Right renal cortex interstitium (tissue), 3 donors: Measurements from ENCODE around the gene OVCH2. TPM values are rescaled to one million over a fixed set of nuclear protein-coding genes. Genes with fewer than 3 reads are reported as not detected.
"Not testable (repeated sequence)": the region's sequence is repeated elsewhere in the genome, so short reads cannot be mapped to it uniquely, and the experiment has no call there.

Experiments used
- DNase-seq, 3 donors: peaks; one replicate each; pipeline ENCODE4 v3.0.0-alpha.2; 2013; ENCODE audit warnings: low read depth in 3 of 3, low spot score in 2 of 3
- polyA plus RNA-seq, 3 donors: library from polyadenylated mRNA; unstranded; fragments of 120-200 nt; gene quantifications; one replicate each; pipeline ENCODE4 v1.2.1, GENCODE V29; 2013; ENCODE audit not compliant: insufficient read length in 3 of 3

OVCH2 gene, protein sequence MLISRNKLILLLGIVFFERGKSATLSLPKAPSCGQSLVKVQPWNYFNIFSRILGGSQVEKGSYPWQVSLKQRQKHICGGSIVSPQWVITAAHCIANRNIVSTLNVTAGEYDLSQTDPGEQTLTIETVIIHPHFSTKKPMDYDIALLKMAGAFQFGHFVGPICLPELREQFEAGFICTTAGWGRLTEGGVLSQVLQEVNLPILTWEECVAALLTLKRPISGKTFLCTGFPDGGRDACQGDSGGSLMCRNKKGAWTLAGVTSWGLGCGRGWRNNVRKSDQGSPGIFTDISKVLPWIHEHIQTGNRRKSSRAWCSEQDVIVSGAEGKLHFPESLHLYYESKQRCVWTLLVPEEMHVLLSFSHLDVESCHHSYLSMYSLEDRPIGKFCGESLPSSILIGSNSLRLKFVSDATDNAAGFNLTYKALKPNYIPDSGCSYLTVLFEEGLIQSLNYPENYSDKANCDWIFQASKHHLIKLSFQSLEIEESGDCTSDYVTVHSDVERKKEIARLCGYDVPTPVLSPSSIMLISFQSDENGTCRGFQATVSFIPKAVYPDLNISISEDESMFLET
- 1 to 10 TPM; 3.5 to 8.0 (median 6.5) TPM for polyA plus RNA-seq

DNA sequence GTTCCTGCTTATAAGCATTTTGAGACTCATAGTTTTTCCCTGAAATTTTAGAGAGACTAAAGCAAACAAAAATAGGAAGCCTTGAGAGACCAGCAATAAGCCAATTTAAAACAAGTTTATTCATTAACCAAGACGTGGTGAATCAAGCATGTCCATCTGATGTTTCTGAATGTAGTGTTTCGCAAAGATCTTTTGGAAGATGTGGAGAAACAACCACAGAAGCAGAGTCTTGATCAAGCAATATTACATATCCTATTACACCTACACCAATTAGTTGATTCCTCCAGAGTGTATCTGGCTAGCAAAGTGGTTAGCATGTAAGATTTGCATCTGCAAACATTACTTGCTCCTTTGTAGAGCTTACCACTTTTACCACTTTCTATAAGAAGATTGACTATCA is at the start of gene OVCH2:
Gene OVCH2, minus strand, starts transcription at position 101 of the 400 bp plus-strand sequence. Its CDS starts 83 bp downstream, at position 18.
- DNase-seq = no peak

- DNase-seq = no peak
These were observed 43.2 kb upstream of the OVCH2 start for GRCh38 chr11:7749456-7749855.

GRCh38 chr11:7734767-7735166 is 28.5 kb upstream of the OVCH2 start:
- not testable (repeated sequence) for DNase-seq

DNA sequence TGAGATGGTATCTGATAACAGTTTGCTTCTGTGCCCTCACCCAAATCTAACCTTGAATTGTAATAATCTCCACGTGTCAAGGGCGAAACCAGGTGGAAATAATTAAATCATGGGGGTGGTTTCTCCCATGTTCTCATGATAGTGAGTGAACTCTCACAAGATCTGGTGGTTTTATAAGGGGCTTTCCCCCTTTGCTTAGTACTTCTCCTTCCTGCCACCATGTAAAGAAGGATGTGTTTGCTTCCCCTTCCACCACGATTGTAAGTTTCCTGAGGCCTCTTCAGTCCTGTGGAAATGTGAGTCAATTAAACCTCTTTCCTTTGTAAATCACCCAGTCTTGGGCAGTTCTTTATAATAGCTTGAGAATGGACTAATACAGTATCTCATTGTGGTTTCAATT is 8.5 kb upstream of the OVCH2 start:
- DNase-seq = no peak

GRCh38 chr11:7703740-7704139 is 2.5 kb downstream of the OVCH2 start:
- DNase-seq = no peak

GRCh38 chr11:7696424-7696823 is 9.9 kb downstream of the OVCH2 start:
- no peak for DNase-seq

DNA sequence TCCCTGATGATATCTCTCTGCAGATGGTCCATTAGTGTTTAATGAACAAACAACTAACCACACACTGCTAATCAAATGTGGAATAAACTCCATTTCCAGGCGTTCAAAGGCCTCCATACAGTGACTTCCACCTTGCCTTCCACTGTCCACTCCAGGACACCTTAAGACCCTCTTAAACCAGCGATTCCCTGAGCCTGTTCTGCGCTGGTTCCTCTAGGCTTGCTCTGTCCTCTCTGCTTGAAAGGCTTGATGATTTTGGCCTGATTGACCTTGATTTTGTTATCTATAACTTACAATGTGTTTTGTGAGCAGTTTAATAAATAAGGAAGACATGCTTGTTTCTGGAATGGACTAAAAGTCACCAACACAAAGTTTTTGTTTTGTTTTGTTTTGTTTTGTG is 12.0 kb downstream of the OVCH2 start:
- DNase-seq = no peak

DNA sequence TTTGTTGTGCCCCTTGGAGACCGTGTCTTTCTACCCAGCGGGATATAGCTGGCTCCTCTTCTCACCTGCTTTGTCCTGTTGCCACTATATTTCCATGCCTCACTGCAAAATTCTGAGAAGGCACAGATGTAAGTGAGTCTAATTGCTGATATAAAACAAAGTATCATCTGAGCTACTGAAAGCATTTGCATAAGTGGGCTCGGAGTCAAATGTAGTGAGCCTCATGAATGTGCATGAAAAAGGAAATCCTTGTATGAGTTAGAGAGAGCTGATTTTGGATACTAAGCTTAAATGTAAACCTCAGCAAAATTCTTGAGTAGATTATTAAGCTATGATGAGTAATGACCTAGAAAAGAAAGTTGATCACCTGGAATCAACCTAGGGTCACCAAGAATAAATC is 13.9 kb downstream of the OVCH2 start:
- no peak for DNase-seq

- no peak for DNase-seq
These were observed 14.4 kb downstream of the OVCH2 start for GRCh38 chr11:7691759-7692350.

DNA sequence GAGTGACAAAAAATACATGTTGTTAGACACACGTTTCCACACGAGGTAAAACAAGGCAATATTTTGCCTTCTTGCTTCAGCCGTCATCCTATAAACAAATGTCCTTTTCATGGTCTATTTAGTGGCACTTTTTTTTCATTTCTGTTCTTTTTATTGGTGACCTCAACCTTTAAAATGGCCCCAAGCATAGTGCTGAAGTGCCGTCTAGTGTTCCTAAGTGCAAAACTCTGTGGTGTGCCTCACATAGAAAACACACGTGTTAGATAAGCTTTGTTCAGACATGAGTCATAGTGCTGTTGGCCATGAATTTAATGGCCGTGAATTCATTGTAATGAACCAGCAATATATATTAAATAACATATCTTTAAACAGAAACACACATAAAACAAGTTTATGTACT is 15.6 kb downstream of the OVCH2 start:
- DNase-seq = no peak

DNA sequence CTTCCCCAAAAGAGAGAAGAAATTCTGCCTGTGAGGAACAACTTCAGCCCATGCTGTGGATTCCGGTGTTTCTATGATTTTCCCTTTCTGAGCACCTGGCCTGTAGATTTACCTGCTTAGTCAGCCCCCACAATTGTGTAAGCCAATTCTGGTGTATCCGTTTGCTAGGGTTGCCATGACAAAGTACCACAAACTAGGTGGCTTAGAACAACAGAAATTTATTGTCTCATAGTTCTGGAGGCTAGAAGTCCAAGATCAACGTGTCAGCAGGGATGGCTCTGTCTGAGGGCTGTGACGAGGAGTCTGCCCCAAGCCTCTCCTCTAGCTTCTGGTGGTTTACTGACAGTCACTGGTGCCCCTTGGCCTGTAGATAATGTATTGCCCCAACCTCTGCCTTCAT is 17.0 kb downstream of the OVCH2 start:
- no peak for DNase-seq

DNA sequence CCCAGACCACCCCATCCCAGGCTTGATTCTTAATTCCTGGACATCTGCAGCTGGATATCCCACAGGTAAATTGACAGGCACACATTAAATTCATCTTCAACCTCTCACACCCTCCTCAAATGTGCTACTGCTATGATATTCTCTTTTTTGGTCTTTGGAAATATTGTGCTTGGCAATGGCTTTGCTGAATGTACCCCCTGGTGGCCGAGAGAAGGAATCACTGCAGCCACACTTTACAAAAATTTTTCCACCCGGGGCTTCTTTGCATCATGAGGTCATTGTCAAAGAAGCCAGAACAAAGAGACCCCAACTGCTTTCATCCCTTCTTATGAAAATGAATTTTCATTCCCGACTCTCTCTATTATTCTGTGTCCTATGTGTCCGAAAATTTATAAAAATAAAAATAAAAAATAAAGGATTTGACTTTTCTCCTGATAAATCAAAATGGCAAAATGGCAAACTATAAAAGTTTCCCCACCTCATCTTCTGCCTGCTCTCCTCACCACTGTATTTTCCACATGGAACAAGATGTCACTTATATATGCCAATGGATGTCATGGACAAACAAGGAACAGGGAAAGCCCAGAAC is 17.9 kb downstream of the OVCH2 start:
- DNase-seq = no peak

DNA sequence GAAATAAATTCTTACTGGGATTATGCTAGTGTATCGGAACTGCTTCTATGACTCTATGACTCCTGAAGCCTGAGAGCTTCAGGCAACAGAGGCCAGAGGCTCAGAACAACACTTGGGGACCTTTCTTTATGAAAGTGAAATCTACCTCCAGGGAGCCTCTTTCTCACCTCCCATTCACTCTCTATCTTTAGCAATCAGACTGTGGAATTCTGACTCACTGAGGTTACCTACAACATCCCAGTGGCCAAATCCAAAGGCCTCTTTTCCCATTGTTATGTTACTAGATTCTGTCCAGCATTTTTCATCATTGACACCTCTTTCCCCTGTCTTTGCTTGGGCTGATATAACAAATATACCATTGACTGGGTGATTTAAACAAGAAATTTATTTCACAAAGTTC is 18.9 kb downstream of the OVCH2 start:
- DNase-seq = no peak

DNA sequence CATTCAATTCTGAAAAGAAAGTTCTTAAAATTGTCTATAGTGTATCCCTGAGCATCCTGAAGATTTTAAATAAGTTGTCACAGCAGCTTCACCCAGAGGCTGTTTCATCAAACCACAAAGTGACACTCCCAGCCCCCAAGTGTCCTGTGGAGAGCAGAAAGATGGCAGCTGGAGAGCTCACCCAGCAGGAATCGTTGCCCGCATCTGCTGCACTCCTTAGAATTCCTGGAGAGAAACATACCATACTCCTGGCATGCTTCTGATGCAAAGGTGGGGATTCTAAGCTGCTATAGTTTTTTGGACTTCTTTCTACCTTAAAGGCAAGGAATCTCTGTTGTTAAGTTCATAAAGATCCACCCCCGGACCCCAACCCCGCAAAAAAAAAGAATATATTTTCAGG is 19.5 kb downstream of the OVCH2 start:
- no peak for DNase-seq

- DNase-seq = no peak
These were observed 22.7 kb downstream of the OVCH2 start for GRCh38 chr11:7683571-7683970.

DNA sequence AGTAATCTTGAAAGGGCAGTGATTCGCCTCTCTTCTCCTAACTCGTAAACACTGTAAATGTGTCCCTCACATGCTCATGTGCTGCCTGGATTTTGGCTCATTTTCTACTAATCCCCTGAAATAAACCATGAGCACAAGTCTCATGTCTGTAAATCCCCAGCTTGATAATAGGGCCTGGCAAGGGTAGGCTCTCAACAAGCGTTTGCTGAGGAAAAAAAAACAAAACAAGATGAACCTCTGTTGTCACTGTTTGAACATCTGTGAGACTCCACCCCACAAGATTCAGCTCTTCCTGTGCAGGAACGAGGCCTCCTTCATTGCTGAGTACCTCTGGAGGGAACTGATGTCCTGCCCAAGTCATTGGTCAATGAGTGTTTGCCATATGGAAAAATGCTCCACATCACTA is 28.5 kb downstream of the OVCH2 start:
- DNase-seq = no peak

DNA sequence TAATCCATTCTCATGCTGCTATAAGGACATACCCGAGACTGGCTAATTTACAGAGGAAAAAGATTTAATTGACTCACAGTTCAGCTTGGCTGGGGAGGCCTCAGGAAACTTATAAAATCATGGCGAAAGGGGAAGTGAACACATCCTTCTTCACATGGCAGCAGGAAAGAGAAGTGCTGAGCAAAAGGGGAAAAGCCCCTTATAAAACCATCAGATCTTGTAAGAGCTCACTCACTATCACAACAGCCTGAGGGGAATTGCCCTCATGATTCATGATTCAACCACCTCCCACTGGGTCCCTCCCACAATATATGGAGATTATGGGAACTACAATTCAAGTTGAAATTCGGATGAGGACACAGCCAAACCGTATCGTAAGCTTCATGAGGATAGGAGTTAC is 29.2 kb downstream of the OVCH2 start:
- no peak for DNase-seq

GRCh38 chr11:7675631-7676030 is 30.6 kb downstream of the OVCH2 start:
- no peak for DNase-seq

DNA sequence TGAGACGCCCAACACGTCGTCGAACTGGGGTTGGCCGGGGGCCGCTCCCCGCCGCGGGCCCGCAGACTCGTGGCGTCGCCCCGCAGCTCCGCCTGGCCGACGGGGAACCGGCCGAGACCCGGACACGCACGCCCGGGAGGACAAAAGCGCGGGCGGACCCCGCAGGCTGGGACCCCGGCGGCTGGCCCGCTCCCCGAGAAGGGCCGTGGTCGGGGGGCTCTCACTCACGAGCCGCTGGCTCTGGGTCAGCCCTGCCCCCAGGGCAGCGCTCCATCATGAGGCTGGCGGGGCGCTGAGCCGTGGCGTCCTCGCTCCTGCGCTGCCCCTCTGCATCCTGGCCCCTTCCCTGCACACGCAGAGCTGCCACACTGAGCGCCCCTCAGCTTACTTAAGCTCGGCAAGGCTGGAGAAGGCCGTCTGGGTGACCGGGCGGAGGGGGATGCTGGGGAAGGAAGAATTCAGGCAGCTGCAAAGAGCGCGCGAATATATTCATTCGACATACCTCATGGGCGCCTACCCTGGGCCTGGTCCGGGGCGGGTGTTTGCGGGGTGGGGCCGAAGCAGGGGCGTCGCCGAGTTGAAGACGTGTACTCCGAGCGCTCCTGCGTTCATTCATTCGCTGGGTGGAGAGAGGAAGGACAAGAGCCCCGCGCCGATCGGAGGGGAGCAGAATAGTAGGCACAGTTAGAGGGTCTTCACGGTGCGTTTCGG is 32.4 kb downstream of the OVCH2 start:
- no peak for DNase-seq

- DNase-seq = no peak
These were observed 33.1 kb downstream of the OVCH2 start, which contains the start of gene CYB5R2 for GRCh38 chr11:7672960-7673723. Gene CYB5R2, minus strand, starts transcription at chr11:7673500. Its CDS starts 675 bp downstream, at chr11:7672825.
